ENCODE measurements around the gene PTCD3. TPM values are rescaled to one million over a fixed set of nuclear protein-coding genes. Genes with fewer than 3 reads are reported as not detected.

Gene PTCD3
- polyA plus RNA-seq, 1 of the 3 experiments (the other 2 are of a cell fraction): 44.5 TPM

DNA sequence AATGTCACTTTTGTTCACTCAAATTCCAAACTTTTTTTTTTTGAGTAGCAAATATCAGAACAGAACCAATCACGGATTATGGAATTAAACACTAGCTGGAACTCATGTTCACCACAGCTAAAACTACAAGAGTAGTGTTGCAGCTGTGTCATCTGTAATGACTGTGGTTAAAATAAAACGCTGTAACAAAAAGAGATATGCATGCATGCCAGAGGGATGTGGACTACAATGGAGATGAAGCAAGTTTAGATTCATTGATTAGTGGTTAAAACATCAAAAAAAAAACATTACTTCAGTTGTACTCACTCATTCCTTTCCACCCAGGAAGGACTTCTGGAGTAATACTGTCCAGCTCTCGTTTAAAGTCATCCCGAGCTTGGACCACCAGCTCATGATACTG, 52.3 kb downstream of the PTCD3 start (continued):
- TF ChIP-seq, protein P1, sequence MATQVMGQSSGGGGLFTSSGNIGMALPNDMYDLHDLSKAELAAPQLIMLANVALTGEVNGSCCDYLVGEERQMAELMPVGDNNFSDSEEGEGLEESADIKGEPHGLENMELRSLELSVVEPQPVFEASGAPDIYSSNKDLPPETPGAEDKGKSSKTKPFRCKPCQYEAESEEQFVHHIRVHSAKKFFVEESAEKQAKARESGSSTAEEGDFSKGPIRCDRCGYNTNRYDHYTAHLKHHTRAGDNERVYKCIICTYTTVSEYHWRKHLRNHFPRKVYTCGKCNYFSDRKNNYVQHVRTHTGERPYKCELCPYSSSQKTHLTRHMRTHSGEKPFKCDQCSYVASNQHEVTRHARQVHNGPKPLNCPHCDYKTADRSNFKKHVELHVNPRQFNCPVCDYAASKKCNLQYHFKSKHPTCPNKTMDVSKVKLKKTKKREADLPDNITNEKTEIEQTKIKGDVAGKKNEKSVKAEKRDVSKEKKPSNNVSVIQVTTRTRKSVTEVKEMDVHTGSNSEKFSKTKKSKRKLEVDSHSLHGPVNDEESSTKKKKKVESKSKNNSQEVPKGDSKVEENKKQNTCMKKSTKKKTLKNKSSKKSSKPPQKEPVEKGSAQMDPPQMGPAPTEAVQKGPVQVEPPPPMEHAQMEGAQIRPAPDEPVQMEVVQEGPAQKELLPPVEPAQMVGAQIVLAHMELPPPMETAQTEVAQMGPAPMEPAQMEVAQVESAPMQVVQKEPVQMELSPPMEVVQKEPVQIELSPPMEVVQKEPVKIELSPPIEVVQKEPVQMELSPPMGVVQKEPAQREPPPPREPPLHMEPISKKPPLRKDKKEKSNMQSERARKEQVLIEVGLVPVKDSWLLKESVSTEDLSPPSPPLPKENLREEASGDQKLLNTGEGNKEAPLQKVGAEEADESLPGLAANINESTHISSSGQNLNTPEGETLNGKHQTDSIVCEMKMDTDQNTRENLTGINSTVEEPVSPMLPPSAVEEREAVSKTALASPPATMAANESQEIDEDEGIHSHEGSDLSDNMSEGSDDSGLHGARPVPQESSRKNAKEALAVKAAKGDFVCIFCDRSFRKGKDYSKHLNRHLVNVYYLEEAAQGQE (IDR thresholded peaks at IDR 0.05; ENCODE audit: low read depth, low read length): no peak
- TF ChIP-seq, protein P2, sequence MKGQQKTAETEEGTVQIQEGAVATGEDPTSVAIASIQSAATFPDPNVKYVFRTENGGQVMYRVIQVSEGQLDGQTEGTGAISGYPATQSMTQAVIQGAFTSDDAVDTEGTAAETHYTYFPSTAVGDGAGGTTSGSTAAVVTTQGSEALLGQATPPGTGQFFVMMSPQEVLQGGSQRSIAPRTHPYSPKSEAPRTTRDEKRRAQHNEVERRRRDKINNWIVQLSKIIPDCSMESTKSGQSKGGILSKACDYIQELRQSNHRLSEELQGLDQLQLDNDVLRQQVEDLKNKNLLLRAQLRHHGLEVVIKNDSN (IDR thresholded peaks at IDR 0.05; ENCODE audit: borderline replicate concordance, low read depth): no peak
- TF ChIP-seq TEAD4 (IDR thresholded peaks at IDR 0.05; ENCODE audit: borderline replicate concordance, insufficient read depth): no peak
- no peak for TF ChIP-seq EZH2phosphoT487 (IDR thresholded peaks at IDR 0.05; ENCODE audit: borderline replicate concordance, low read depth)
- TF ChIP-seq, protein P3, sequence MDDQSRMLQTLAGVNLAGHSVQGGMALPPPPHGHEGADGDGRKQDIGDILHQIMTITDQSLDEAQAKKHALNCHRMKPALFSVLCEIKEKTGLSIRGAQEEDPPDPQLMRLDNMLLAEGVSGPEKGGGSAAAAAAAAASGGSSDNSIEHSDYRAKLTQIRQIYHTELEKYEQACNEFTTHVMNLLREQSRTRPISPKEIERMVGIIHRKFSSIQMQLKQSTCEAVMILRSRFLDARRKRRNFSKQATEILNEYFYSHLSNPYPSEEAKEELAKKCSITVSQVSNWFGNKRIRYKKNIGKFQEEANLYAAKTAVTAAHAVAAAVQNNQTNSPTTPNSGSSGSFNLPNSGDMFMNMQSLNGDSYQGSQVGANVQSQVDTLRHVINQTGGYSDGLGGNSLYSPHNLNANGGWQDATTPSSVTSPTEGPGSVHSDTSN (IDR thresholded peaks at IDR 0.05): no peak
- TF ChIP-seq RXRA (IDR thresholded peaks at IDR 0.05; ENCODE audit: borderline replicate concordance, low read depth): no peak
- TF ChIP-seq POLR2AphosphoS5 (IDR thresholded peaks at IDR 0.05; ENCODE audit: low read depth, low read length): no peak

DNA sequence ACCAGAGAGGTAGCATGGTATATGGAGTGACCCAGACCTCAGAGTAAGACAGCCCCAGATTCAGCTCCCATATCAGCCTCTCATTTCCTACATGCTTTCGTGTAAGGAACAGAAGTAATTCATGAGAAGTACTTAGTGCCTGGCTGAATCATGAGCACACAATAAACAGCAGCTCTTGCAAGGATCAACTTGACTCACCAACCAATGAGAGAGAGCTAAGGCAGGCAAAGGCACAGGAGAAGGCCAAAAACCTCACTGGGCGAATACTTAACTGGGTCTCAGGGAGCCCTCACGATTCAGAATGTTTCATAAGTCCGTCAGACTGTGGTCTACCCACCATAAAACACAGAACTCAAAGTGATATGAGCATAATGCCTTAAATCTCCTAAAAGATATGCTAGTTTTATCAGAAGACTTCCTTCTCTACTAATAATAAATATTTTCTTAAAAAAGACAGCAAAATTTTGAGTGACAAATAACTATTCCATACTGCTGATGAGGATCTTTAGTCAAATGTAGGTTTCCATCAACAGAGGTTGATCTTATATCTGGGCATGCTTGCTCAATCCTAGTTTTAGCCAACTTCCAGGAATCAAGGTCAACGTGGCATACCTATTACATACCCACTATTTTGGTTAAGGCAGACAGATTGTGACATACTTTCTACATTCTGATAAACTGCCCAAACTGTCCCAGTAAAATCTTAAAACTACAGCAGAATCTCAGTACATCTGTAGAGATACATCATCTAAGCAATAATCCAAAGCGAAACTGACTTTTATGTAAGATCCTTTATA, 54.3 kb downstream of the PTCD3 start:
- ChIA-PET POLR2A (no interaction called here), CTCF (no interaction called here)
- Histone ChIP-seq H3F3A (replicated peaks; ENCODE audit: insufficient read depth) (peaks cover 4% of the 10 kb centered on the region), H4K20me1 (ENCODE audit: insufficient read depth) (no peaks in the 10 kb centered on the region), H3K4me2 (no peak overlapping the region), H3K9ac (no peak overlapping the region), H2AFZ (ENCODE audit: low read depth) (no peak overlapping the region), H3K9me3 (no peaks in the 10 kb centered on the region), H3K79me2 (ENCODE audit: insufficient read depth) (0 out of 2 replicates have a peak, but pooled peaks cover 4% of the 10 kb centered on the region), H3K4me1 (ENCODE audit: control insufficient read depth in 1 of 2, insufficient read depth in 2 of 2, low read depth in 1 of 2, low read length in 1 of 2) (no peaks in the 10 kb centered on the region), H3K27ac (ENCODE audit: low read depth in 2 of 2, low read length in 1 of 2) (no peak overlapping the region), H3K27me3 (ENCODE audit: insufficient read depth) (no peaks in the 10 kb centered on the region), H3K4me3 (ENCODE audit: low read depth in 2 of 2, low read length in 1 of 2) (no peak overlapping the region), H3K9me2 (no peaks in the 10 kb centered on the region), H3K36me3 (replicated peaks in 1 of 2; ENCODE audit: control insufficient read depth in 1 of 2, insufficient read depth in 2 of 2, low read length in 1 of 2) (peaks cover 60 to 92% of the 10 kb centered on the region in 2 experiments)
- 88% methylated on average over 6 of the region's 6 CpGs for WGBS (ENCODE audit: low lambda C conversion rate)
- DNase-seq: no peak
- no peak for TF ChIP-seq SIN3A (IDR thresholded peaks at IDR 0.05; ENCODE audit: borderline replicate concordance, low read depth, low read length)
- no peak for TF ChIP-seq YY1 (IDR thresholded peaks at IDR 0.05; ENCODE audit: low read depth)
- TF ChIP-seq NFIC (IDR thresholded peaks at IDR 0.05; ENCODE audit: borderline replicate concordance): no peak
- no peak for TF ChIP-seq ELF1 (IDR thresholded peaks at IDR 0.05)
- TF ChIP-seq RCOR1 (IDR thresholded peaks at IDR 0.05; ENCODE audit: low read length): no peak
- no peak for TF ChIP-seq GATA2 (CRISPR knock-in tag; IDR thresholded peaks at IDR 0.05)
- TF ChIP-seq GABPA (IDR thresholded peaks at IDR 0.05; ENCODE audit: low read depth): no peak
- no peak for TF ChIP-seq NRF1 (IDR thresholded peaks at IDR 0.05; ENCODE audit: low read depth, low read length)
- TF ChIP-seq, protein P4, sequence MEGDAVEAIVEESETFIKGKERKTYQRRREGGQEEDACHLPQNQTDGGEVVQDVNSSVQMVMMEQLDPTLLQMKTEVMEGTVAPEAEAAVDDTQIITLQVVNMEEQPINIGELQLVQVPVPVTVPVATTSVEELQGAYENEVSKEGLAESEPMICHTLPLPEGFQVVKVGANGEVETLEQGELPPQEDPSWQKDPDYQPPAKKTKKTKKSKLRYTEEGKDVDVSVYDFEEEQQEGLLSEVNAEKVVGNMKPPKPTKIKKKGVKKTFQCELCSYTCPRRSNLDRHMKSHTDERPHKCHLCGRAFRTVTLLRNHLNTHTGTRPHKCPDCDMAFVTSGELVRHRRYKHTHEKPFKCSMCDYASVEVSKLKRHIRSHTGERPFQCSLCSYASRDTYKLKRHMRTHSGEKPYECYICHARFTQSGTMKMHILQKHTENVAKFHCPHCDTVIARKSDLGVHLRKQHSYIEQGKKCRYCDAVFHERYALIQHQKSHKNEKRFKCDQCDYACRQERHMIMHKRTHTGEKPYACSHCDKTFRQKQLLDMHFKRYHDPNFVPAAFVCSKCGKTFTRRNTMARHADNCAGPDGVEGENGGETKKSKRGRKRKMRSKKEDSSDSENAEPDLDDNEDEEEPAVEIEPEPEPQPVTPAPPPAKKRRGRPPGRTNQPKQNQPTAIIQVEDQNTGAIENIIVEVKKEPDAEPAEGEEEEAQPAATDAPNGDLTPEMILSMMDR (IDR thresholded peaks at IDR 0.05): no peak
